Hepatocyte (in vitro differentiated cells): Measurements from ENCODE around the gene CRYZL1. TPM values are rescaled to one million over a fixed set of nuclear protein-coding genes. Genes with fewer than 3 reads are reported as not detected.

Source experiments
- DNase-seq: peaks from one replicate; pipeline ENCODE4 v3.0.0-alpha.2; 2016; ENCODE audit warnings: low spot score
- H2AFZ ChIP-seq: fragments of 200-600 bp; sonication (generic); 2 replicates; pipeline ENCODE4 v1.6.0; 2016; ENCODE audit warnings: antibody characterized with exemption, mild to moderate bottlenecking
- H3K27ac ChIP-seq: fragments of 200-600 bp; sonication (generic); 2 replicates; pipeline ENCODE4 v1.5.1; 2016; ENCODE audit warnings: mild to moderate bottlenecking
- H3K27me3 ChIP-seq: fragments of 200-600 bp; sonication (generic); 2 replicates; pipeline ENCODE4 v1.6.1; 2016
- H3K36me3 ChIP-seq: fragments of 200-600 bp; sonication (generic); replicated peaks from 2 replicates; pipeline ENCODE4 v1.5.1; 2016; ENCODE audit warnings: low read depth; ENCODE audit not compliant: insufficient read depth
- H3K4me1 ChIP-seq: fragments of 200-600 bp; sonication (generic); 2 replicates; pipeline ENCODE4 v1.5.1; 2016; ENCODE audit warnings: mild to moderate bottlenecking, moderate library complexity; ENCODE audit not compliant: insufficient read depth
- H3K4me2 ChIP-seq: fragments of 200-600 bp; sonication (generic); 2 replicates; pipeline ENCODE4 v1.6.0; 2016
- H3K4me3 ChIP-seq: fragments of 200-600 bp; sonication (generic); 2 replicates; pipeline ENCODE4 v1.5.1; 2016; ENCODE audit warnings: mild to moderate bottlenecking
- H3K79me2 ChIP-seq: fragments of 200-600 bp; sonication (generic); 2 replicates; pipeline ENCODE4 v1.6.0; 2017; ENCODE audit warnings: mild to moderate bottlenecking
- H3K9me2 ChIP-seq: fragments of 200-600 bp; sonication (generic); replicated peaks from 2 replicates; pipeline ENCODE4 v1.6.0; 2017; ENCODE audit warnings: mild to moderate bottlenecking; ENCODE audit not compliant: insufficient read depth
- H3K9me3 ChIP-seq: fragments of 200-600 bp; sonication (generic); 2 replicates; pipeline ENCODE4 v1.5.1; 2016; ENCODE audit warnings: low read depth, mild to moderate bottlenecking
- H4K20me1 ChIP-seq: fragments of 200-600 bp; sonication (generic); 2 replicates; pipeline ENCODE4 v1.6.0; 2016; ENCODE audit warnings: mild to moderate bottlenecking; ENCODE audit not compliant: insufficient read depth, poor library complexity, severe bottlenecking
- CTCF ChIP-seq: fragments of 200-600 bp; sonication (generic); IDR thresholded peaks from 2 replicates; pipeline ENCODE4 v1.5.1; 2016; ENCODE audit warnings: antibody characterized with exemption, mild to moderate bottlenecking; ENCODE audit not compliant: poor library complexity
- EZH2 ChIP-seq: fragments of 200-600 bp; sonication (generic); IDR thresholded peaks from 2 replicates; pipeline ENCODE4 v1.6.1; 2016; ENCODE audit warnings: antibody characterized with exemption, mild to moderate bottlenecking, borderline replicate concordance
- EZH2phosphoT487 ChIP-seq: fragments of 200-600 bp; sonication (generic); IDR thresholded peaks from one replicate; pipeline ENCODE4 v1.6.1; 2018; ENCODE audit warnings: antibody characterized with exemption, mild to moderate bottlenecking, low read depth, moderate library complexity; ENCODE audit not compliant: unreplicated experiment, severe bottlenecking
- WGBS: methylation state at CpG from one replicate; pipeline ENCODE4 v1.1.6; 2016; ENCODE audit warnings: low lambda C conversion rate; ENCODE audit errors: missing lambda C conversion rate; 5-methylcytosine and 5-hydroxymethylcytosine counted together
- polyA plus RNA-seq: library from polyadenylated mRNA; unstranded; fragments of >200 nt; fragmentation: Nextera tagmentation; extraction: Ambion mirVana; gene quantifications from 2 replicates; pipeline ENCODE4 v1.2.1, GENCODE V29; 2016
- total RNA-seq: library from RNA; depleted of rRNA; stranded (reverse); fragments of >200 nt; gene quantifications from 2 replicates; pipeline ENCODE4 v1.2.3, GENCODE V29; 2014

The CRYZL1 gene
- total and polyA plus RNA-seq, 2 experiments from 2014 or later = 29.7 to 41.5 TPM

- Histone ChIP-seq H4K20me1 (peaks cover 75% of the 10 kb centered on the region), H3K27me3 (no peaks in the 10 kb centered on the region)
Measured at GRCh38 chr21:33560965-33561364, 80.6 kb downstream of the CRYZL1 start.

DNA sequence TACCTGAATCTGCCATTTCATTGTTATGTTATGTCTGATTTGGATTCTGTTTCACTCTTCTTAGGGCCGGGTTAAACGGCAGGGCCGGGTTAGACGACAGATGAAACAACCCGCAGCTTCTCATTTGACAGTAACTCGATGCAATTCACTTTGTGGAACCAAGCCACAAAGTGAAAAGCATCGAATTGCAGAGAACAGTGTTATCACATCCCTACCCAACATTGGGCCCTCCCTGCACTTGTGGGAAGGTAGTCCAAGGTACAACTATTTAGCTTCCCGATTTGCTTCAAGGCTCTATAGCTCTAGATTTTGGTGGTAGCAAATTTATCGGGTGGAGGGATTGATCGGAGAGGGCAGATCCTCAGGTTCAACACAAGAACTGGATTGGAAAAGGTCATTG is 81.7 kb downstream of the CRYZL1 start:
- peaks cover 97% of the 10 kb centered on the region for H3K79me2 ChIP-seq
- H3K9me2 ChIP-seq = no peaks in the 10 kb centered on the region
- no peaks in the 10 kb centered on the region for H3K9me3 ChIP-seq
- H2AFZ ChIP-seq = no peak overlapping the region
- WGBS = 97% methylated on average over 10 of the region's 10 CpGs
- no peak overlapping the region for H3K27ac ChIP-seq
- H4K20me1 ChIP-seq = peaks cover 84% of the 10 kb centered on the region
- DNase-seq = no peak
- no peaks in the 10 kb centered on the region for H3K36me3 ChIP-seq
- H3K4me2 ChIP-seq = no peak overlapping the region
- no peaks in the 10 kb centered on the region for H3K4me1 ChIP-seq
- H3K4me3 ChIP-seq = no peak overlapping the region
- no peaks in the 10 kb centered on the region for H3K27me3 ChIP-seq
- TF ChIP-seq CTCF = no peak
- no peak for TF ChIP-seq EZH2phosphoT487
- TF ChIP-seq EZH2 = no peak

More at GRCh38 chr21:33560965-33561364, 80.6 kb downstream of the CRYZL1 start:
- peaks cover 99% of the 10 kb centered on the region for H3K79me2 ChIP-seq
- H3K9me2 ChIP-seq = no peaks in the 10 kb centered on the region
- no peak for DNase-seq
- TF ChIP-seq CTCF = no peak
- H2AFZ ChIP-seq = no peak overlapping the region
- no peak overlapping the region for H3K4me2 ChIP-seq
- H3K4me3 ChIP-seq = no peak overlapping the region
- H3K9me3 ChIP-seq = no peaks in the 10 kb centered on the region
- no peaks in the 10 kb centered on the region for H3K36me3 ChIP-seq
- H3K4me1 ChIP-seq = no peaks in the 10 kb centered on the region
- no peak overlapping the region for H3K27ac ChIP-seq

DNA sequence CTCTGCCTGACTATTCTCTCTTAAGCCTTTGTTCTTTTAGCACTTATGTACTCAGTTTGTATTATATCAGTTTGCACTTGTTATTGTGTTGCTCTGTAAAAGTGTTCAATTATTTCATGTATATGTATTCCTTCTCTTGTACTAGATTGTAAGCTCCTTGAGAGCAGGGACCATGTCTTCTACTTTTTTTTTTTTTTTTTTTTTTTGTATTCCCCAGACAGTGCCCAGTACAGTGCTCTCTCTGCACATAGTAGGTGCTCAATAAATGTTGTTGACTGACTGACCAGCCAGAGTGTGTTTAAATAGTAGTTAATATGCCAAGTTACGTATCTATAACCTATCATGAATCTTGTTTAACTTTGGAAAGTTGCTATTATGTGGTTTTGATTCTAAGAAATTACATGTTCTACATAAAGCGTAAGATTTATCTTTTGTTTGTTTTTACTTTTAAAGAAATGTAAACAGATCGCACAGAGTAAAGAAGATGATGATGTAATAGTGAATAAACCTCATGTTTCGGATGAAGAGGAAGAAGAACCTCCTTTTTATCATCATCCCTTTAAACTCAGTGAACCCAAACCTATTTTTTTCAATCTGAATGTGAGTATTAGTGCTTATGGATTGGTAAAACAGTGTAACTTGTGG is 82.6 kb downstream of the CRYZL1 start:
- H3K4me3 ChIP-seq = no peak overlapping the region
- H3K9me2 ChIP-seq = no peaks in the 10 kb centered on the region
- no peaks in the 10 kb centered on the region for H3K36me3 ChIP-seq
- H3K27ac ChIP-seq = no peak overlapping the region
- no peaks in the 10 kb centered on the region for H3K9me3 ChIP-seq
- H3K4me1 ChIP-seq = no peaks in the 10 kb centered on the region
- no peak overlapping the region for H2AFZ ChIP-seq
- no peak for DNase-seq
- H3K79me2 ChIP-seq = peaks cover 97% of the 10 kb centered on the region
- no peaks in the 10 kb centered on the region for H3K27me3 ChIP-seq
- TF ChIP-seq CTCF (no peak), EZH2phosphoT487 (no peak), EZH2 (no peak)
- WGBS = 79% methylated on average over 4 of the region's 4 CpGs
- H4K20me1 ChIP-seq = peaks cover 93% of the 10 kb centered on the region
- no peak overlapping the region for H3K4me2 ChIP-seq

- Histone ChIP-seq H3K9me3 (no peaks in the 10 kb centered on the region), H3K9me2 (no peaks in the 10 kb centered on the region), H4K20me1 (peaks cover 96% of the 10 kb centered on the region), H3K4me2 (no peak overlapping the region), H2AFZ (no peak overlapping the region), H3K27me3 (no peaks in the 10 kb centered on the region), H3K27ac (no peak overlapping the region), H3K4me3 (no peak overlapping the region), H3K79me2 (peaks cover 97% of the 10 kb centered on the region), H3K4me1 (no peaks in the 10 kb centered on the region), H3K36me3 (no peaks in the 10 kb centered on the region)
- DNase-seq = no peak
- 98% methylated on average over 19 of the region's 19 CpGs for WGBS
- TF ChIP-seq EZH2phosphoT487 = no peak
Measured at GRCh38 chr21:33557447-33557846, 84.1 kb downstream of the CRYZL1 start.
